Loucy (cell line): ENCODE data around the gene ADISSP.

ENCODE experiments used
- CTCF ChIP-seq: fragments of 200-600 bp; sonication (generic); conservative IDR thresholded peaks from 2 replicates; pipeline ENCODE4 v1.5.1; 2014; ENCODE audit warnings: mild to moderate bottlenecking, antibody characterized with exemption, low read length
- EZH2phosphoT487 ChIP-seq: fragments of 200-600 bp; IDR thresholded peaks from 2 replicates; pipeline ENCODE4 v1.6.1; 2018; ENCODE audit warnings: antibody characterized with exemption, mild to moderate bottlenecking, moderate library complexity, borderline replicate concordance

- TF ChIP-seq CTCF (no peak), EZH2phosphoT487 (no peak)
Measured at GRCh38 chr20:3798908-3799248, 31.3 kb upstream of the ADISSP start.
